ENCODE results near the gene EDARADD.
"Not testable (repeated sequence)": the region's sequence is repeated elsewhere in the genome, so short reads cannot be mapped to it uniquely, and the experiment has no call there.

EDARADD gene

GRCh38 chr1:236484310-236484971, 90.4 kb downstream of the EDARADD start:
- H3K4me3 ChIP-seq (ENCODE audit: low read depth, low read length) = no peak overlapping the region

- H3K4me3 ChIP-seq (ENCODE audit: low read depth, low read length) = no peak overlapping the region
These were observed 92.4 kb downstream of the EDARADD start for GRCh38 chr1:236486356-236487002.

- not testable (repeated sequence) for H3K4me3 ChIP-seq (ENCODE audit: low read depth, low read length)
These were observed 95.1 kb downstream of the EDARADD start for GRCh38 chr1:236489161-236489560.

DNA sequence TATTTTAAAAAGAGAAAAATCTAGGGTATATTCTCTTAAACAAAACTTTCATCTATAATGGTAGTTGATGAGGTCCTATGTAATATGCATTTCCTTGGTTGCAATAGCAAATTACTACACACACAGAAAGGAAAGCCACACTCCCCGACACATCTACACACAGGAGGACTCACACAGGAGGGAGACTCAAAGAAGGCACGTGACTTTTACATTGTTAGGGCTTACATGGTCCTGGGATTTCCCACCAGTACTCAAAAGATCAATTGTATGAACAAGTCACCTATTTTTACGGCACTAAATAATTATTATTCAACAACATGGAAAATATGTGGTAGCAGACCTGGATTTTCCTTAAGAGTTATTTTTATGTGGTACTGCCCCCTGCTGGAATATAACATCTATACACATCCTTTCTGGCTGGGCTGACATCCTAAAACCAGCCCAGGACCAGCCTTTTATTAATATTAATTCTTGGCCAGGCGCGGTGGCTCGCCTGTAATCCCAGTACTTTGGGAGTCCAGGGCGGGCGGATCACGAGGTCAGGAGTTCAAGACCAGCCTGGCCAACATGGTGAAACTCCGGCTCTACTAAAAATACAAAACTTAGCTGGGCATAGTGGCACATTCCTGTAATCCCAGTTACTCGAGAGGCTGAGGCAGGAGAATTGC, 95.8 kb downstream of the EDARADD start:
- H3K4me3 ChIP-seq (ENCODE audit: low read depth, low read length) = no peak overlapping the region

- H3K4me3 ChIP-seq (ENCODE audit: low read depth, low read length) = no peak overlapping the region
These were observed 97.5 kb downstream of the EDARADD start for GRCh38 chr1:236491469-236492136.

DNA sequence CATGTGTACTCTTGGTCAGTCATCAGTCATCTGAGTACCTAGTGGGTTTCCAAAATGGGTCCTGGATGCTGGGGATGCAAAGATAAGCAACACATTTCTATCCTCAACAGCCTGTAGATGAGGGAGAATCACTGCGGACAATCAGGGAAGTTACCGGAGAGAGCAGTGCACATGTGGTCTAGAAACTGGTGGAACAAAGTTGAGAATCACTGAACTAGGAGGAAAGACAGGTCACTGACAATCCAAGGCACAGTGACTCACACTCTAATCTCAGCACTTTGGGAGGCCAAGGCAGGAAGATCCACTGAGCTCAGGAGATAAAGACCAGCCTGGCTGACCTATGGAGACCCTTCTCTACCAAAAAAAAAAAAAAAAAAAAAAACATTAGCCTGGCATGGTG, 98.3 kb downstream of the EDARADD start:
- H3K4me3 ChIP-seq (ENCODE audit: low read depth, low read length) = no peak overlapping the region

DNA sequence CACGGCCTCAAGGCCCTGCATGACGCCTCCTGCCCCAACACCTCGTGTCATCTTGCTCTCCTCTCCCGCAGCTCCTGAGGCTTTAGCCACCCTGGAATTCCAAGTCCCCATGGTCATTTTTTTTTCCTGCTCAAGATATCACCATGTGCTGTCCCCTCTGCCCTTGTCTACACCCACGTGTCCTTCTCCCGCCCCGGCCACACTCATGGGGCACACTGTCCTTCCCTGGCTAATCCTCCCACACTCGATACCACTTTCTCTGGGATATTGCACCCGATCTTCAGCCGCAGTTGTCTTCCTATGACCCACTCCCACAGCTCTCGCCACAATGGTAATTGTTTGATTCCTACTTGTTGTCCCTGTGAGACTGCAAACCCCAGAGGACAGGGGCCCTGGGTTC, 100.0 kb downstream of the EDARADD start:
- no peak overlapping the region for H3K4me3 ChIP-seq (ENCODE audit: low read depth, low read length)

- H3K4me3 ChIP-seq (ENCODE audit: low read depth, low read length) = no peak overlapping the region
These were observed 100.7 kb downstream of the EDARADD start for GRCh38 chr1:236494586-236495466.

- H3K4me3 ChIP-seq (ENCODE audit: low read depth, low read length) = no peak overlapping the region
These were observed 101.5 kb downstream of the EDARADD start for GRCh38 chr1:236495467-236496112.

- H3K4me3 ChIP-seq (ENCODE audit: low read depth, low read length) = no peak overlapping the region
These were observed 103.8 kb downstream of the EDARADD start for GRCh38 chr1:236497908-236498307.

GRCh38 chr1:236501093-236501492, 107.0 kb downstream of the EDARADD start:
- no peak overlapping the region for H3K4me3 ChIP-seq (ENCODE audit: low read depth, low read length)

DNA sequence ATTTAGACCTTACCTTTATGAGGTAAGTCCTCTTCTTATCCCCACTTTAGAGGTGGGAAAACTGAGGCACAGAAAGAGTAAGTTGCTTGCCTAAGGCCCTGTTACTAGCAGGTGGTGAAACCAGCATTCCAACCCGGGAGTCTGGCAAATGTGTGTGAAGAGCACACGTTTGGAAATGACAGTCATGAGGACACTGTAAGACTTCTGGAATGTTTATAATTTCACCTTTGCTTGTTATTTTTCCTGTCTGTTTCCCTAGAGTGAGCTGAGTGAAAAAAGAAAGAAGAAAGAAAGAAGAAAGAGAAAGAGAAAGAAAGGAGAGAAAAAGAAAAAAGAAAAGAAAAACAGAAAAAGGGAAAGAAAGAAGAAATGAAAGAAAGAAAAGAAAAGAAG, 108.5 kb downstream of the EDARADD start:
- H3K4me3 ChIP-seq (ENCODE audit: low read depth, low read length) = no peak overlapping the region

DNA sequence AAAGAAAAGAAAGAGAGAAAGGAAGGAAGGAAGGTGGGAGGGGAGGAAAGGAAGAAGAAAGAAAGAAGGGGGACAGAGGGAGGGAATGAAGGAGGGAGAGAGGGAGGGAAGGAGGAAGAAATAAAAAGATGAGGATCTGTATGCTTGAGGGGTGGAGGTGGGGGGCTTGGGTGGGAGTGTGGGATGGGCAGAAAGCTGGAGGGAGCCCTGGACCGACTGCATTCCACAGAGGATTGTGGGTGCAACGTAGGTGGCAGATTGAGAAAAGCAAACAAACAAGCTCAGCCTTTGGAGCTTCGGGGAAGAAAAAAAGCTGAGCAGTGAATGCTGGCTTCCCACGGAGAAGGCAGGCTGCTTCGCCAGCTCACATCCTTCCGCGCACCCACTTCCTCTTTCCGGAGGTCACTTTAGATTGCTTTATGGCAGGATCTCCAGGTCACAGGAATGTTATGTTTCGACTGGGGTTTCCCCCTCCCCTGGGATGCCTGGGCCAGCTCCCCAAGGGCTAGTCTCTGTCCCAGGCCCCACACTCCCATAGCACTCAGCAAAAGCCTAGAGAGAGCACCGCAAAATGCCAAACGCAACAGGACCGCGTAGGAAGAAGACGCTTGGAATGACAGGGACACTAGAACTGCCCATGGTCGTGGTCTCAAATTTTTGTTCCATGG, 109.0 kb downstream of the EDARADD start:
- no peak overlapping the region for H3K4me3 ChIP-seq (ENCODE audit: low read depth, low read length)

- not testable (repeated sequence) for H3K4me3 ChIP-seq (ENCODE audit: low read depth, low read length)
These were observed 110.3 kb downstream of the EDARADD start for GRCh38 chr1:236504338-236504737.

GRCh38 chr1:236507022-236507700, 113.1 kb downstream of the EDARADD start:
- no peak overlapping the region for H3K4me3 ChIP-seq (ENCODE audit: low read depth, low read length)

DNA sequence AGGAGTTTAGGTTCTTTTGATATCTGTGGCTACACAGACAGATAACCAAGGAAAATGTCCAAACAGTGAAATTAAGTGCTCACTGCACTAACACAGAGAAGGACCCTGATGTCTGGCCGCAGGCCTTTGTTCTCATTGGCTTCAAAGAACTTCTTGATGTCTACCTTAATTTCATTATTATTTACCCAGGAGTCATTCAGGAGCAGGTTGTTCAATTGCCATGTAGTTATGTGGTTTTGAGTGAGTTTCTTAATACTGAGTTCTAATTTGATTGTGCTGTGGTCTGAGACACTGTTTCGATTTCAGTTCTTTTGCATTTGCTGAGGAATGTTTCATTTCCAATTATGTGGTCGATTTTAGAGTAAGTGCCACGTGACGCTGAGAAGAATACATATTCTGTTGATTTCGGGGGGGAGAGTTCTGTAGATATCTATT, 114.5 kb downstream of the EDARADD start:
- no peak overlapping the region for H3K4me3 ChIP-seq (ENCODE audit: low read depth, low read length)

GRCh38 chr1:236509203-236509602, 115.1 kb downstream of the EDARADD start:
- no peak overlapping the region for H3K4me3 ChIP-seq (ENCODE audit: low read depth, low read length)

- no peak overlapping the region for H3K4me3 ChIP-seq (ENCODE audit: low read depth, low read length)
These were observed 115.7 kb downstream of the EDARADD start for GRCh38 chr1:236509647-236510401.
